ENCODE measurements around the gene B3GALNT1. TPM values are rescaled to one million over a fixed set of nuclear protein-coding genes. Genes with fewer than 3 reads are reported as not detected.

The B3GALNT1 gene
- 36.9 and 70.2 TPM in 2 replicates for total RNA-seq (2014; rRNA removed; shearing (Covaris generic); ENCODE audit: low replicate concordance)

- Histone ChIP-seq H3K9me3 (no peaks in the 10 kb centered on the region), H3K36me3 (peaks cover 14% of the 10 kb centered on the region), H3K4me3 (peak within 1 kb of the TSS; percentile 77), H3K27me3 (no peaks in the 10 kb centered on the region)
- peak; percentile 73 for DNase-seq
Measured at GRCh38 chr3:161104561-161105551, at the start of gene B3GALNT1. Gene B3GALNT1, minus strand, starts transcription at chr3:161105349. Its CDS starts 18,595 bp downstream, at chr3:161086754.

GRCh38 chr3:161153480-161153879 lies 48.3 kb upstream of the B3GALNT1 start:
- no peak overlapping the region for H3K4me3 ChIP-seq
- no peaks in the 10 kb centered on the region for H3K9me3 ChIP-seq
- H3K36me3 ChIP-seq: no peaks in the 10 kb centered on the region
- H3K27me3 ChIP-seq: no peaks in the 10 kb centered on the region
- no peak for DNase-seq

GRCh38 chr3:161150001-161150525 lies 44.9 kb upstream of the B3GALNT1 start:
- peak; percentile 39 for DNase-seq
- Histone ChIP-seq H3K36me3 (no peaks in the 10 kb centered on the region), H3K27me3 (no peaks in the 10 kb centered on the region), H3K4me3 (no peak overlapping the region), H3K9me3 (no peaks in the 10 kb centered on the region)

- Histone ChIP-seq H3K36me3 (no peaks in the 10 kb centered on the region), H3K27me3 (no peaks in the 10 kb centered on the region)
- no peak for DNase-seq
Measured at GRCh38 chr3:161149529-161149928, 44.4 kb upstream of the B3GALNT1 start.

GRCh38 chr3:161148832-161149475 lies 43.8 kb upstream of the B3GALNT1 start:
- no peaks in the 10 kb centered on the region for H3K27me3 ChIP-seq
- H3K4me3 ChIP-seq: no peak overlapping the region
- H3K9me3 ChIP-seq: no peaks in the 10 kb centered on the region
- H3K36me3 ChIP-seq: no peaks in the 10 kb centered on the region
- no peak for DNase-seq

More at GRCh38 chr3:161149529-161149928, 44.4 kb upstream of the B3GALNT1 start:
- no peak overlapping the region for H3K4me3 ChIP-seq
- H3K9me3 ChIP-seq: no peaks in the 10 kb centered on the region

GRCh38 chr3:161142486-161142885 lies 37.3 kb upstream of the B3GALNT1 start:
- Histone ChIP-seq H3K9me3 (no peaks in the 10 kb centered on the region), H3K27me3 (no peaks in the 10 kb centered on the region), H3K4me3 (no peak overlapping the region), H3K36me3 (no peaks in the 10 kb centered on the region)
- no peak for DNase-seq

GRCh38 chr3:161139686-161140085 lies 34.5 kb upstream of the B3GALNT1 start:
- Histone ChIP-seq H3K9me3 (no peaks in the 10 kb centered on the region), H3K4me3 (no peak overlapping the region), H3K36me3 (no peaks in the 10 kb centered on the region), H3K27me3 (no peaks in the 10 kb centered on the region)
- no peak for DNase-seq

- H3K9me3 ChIP-seq: no peaks in the 10 kb centered on the region
- no peaks in the 10 kb centered on the region for H3K27me3 ChIP-seq
- H3K36me3 ChIP-seq: no peaks in the 10 kb centered on the region
- no peak for DNase-seq
- no peak overlapping the region for H3K4me3 ChIP-seq
Measured at GRCh38 chr3:161137260-161137659, 32.1 kb upstream of the B3GALNT1 start.

- no peak for DNase-seq
- Histone ChIP-seq H3K27me3 (no peaks in the 10 kb centered on the region), H3K9me3 (no peaks in the 10 kb centered on the region), H3K36me3 (no peaks in the 10 kb centered on the region), H3K4me3 (no peak overlapping the region)
Measured at GRCh38 chr3:161132391-161132790, 27.2 kb upstream of the B3GALNT1 start.

GRCh38 chr3:161126495-161126894 lies 21.3 kb upstream of the B3GALNT1 start:
- no peak overlapping the region for H3K4me3 ChIP-seq
- H3K9me3 ChIP-seq: peaks cover 11% of the 10 kb centered on the region
- no peak for DNase-seq
- H3K36me3 ChIP-seq: no peaks in the 10 kb centered on the region
- H3K27me3 ChIP-seq: no peaks in the 10 kb centered on the region

- Histone ChIP-seq H3K36me3 (no peaks in the 10 kb centered on the region), H3K4me3 (no peak overlapping the region), H3K9me3 (peaks cover 14% of the 10 kb centered on the region; the same call in 1 of the 2 replicates), H3K27me3 (no peaks in the 10 kb centered on the region)
- no peak for DNase-seq
Measured at GRCh38 chr3:161117646-161118045, 12.5 kb upstream of the B3GALNT1 start.

GRCh38 chr3:161108840-161109239 lies 3.7 kb upstream of the B3GALNT1 start:
- no peaks in the 10 kb centered on the region for H3K9me3 ChIP-seq
- peak; percentile 44 for DNase-seq
- no peaks in the 10 kb centered on the region for H3K27me3 ChIP-seq
- H3K36me3 ChIP-seq: no peaks in the 10 kb centered on the region
- H3K4me3 ChIP-seq: no peak overlapping the region

GRCh38 chr3:161107311-161107710 lies 2.2 kb upstream of the B3GALNT1 start:
- Histone ChIP-seq H3K9me3 (no peaks in the 10 kb centered on the region), H3K4me3 (no peak overlapping the region), H3K36me3 (peaks cover 10% of the 10 kb centered on the region), H3K27me3 (no peaks in the 10 kb centered on the region)
- no peak for DNase-seq

- Histone ChIP-seq H3K36me3 (peaks cover 14% of the 10 kb centered on the region), H3K9me3 (no peaks in the 10 kb centered on the region), H3K4me3 (peak overlapping the region; percentile 77), H3K27me3 (no peaks in the 10 kb centered on the region)
- DNase-seq: no peak
Measured at GRCh38 chr3:161103776-161104385, 1.3 kb downstream of the B3GALNT1 start.

- Histone ChIP-seq H3K4me3 (no peak overlapping the region), H3K36me3 (peaks cover 14% of the 10 kb centered on the region), H3K27me3 (no peaks in the 10 kb centered on the region), H3K9me3 (no peaks in the 10 kb centered on the region)
- DNase-seq: no peak
Measured at GRCh38 chr3:161101609-161102008, 3.5 kb downstream of the B3GALNT1 start.

- Histone ChIP-seq H3K27me3 (no peaks in the 10 kb centered on the region), H3K4me3 (no peak overlapping the region), H3K36me3 (peaks cover 14% of the 10 kb centered on the region), H3K9me3 (no peaks in the 10 kb centered on the region)
- DNase-seq: no peak
Measured at GRCh38 chr3:161100994-161101393, 4.2 kb downstream of the B3GALNT1 start.

Measured in MG63 (cell line).